ENCODE measurements around the gene CCDC106. TPM values are rescaled to one million over a fixed set of nuclear protein-coding genes. Genes with fewer than 3 reads are reported as not detected.

The CCDC106 gene
- total RNA-seq, 2 experiments from 2014 or later, result 29.0 to 30.1 TPM

GRCh38 chr19:55619286-55619685 is 28.7 kb upstream of the CCDC106 start:
- TF ChIP-seq EZH2phosphoT487 (IDR thresholded peaks at IDR 0.05; ENCODE audit: borderline replicate concordance, low read depth, low read length) (no peak), CTCF (conservative IDR thresholded peaks at IDR 0.05; ENCODE audit: low read length) (no peak)
- Histone ChIP-seq H3K4me2 (ENCODE audit: low read length) (no peak overlapping the region), H4K20me1 (ENCODE audit: insufficient read depth, low read length) (no peaks in the 10 kb centered on the region), H3K9me2 (ENCODE audit: insufficient read depth, low read length) (no peaks in the 10 kb centered on the region), H3K27ac (ENCODE audit: low read depth, low read length, poor library complexity, severe bottlenecking) (no peak overlapping the region), H3K4me1 (ENCODE audit: insufficient read depth, low read length, poor library complexity, severe bottlenecking) (peaks cover 5% of the 10 kb centered on the region), H3K4me3 (ENCODE audit: low read depth, low read length, poor library complexity, severe bottlenecking) (no peak overlapping the region), H3K9me3 (ENCODE audit: low read length) (no peaks in the 10 kb centered on the region), H3K36me3 (ENCODE audit: insufficient read depth, low read length) (peaks cover 40% of the 10 kb centered on the region), H2AFZ (ENCODE audit: low read length) (no peak overlapping the region), H3K79me2 (ENCODE audit: insufficient read depth, low read depth, low read length) (no peaks in the 10 kb centered on the region)
- ChIA-PET CTCF (ENCODE audit: unreplicated experiment) (no interaction called here), POLR2A (no interaction called here)
- DNase-seq (ENCODE audit: low spot score), result no peak
- BruUV-seq (replicated peaks), result no TSS peak
- intact Hi-C loops (cut with micrococcal nuclease; ENCODE audit: unreplicated experiment), result no loop called here

GRCh38 chr19:55620410-55621204 is 27.4 kb upstream of the CCDC106 start:
- Histone ChIP-seq H3K79me2 (ENCODE audit: insufficient read depth, low read depth, low read length) (no peaks in the 10 kb centered on the region), H3K4me2 (ENCODE audit: low read length) (no peak overlapping the region), H3K4me1 (ENCODE audit: insufficient read depth, low read length, poor library complexity, severe bottlenecking) (peaks cover 11% of the 10 kb centered on the region), H3K9me3 (ENCODE audit: low read length) (no peaks in the 10 kb centered on the region), H4K20me1 (ENCODE audit: insufficient read depth, low read length) (no peaks in the 10 kb centered on the region), H3K4me3 (ENCODE audit: low read depth, low read length, poor library complexity, severe bottlenecking) (no peak overlapping the region), H3K36me3 (ENCODE audit: insufficient read depth, low read length) (peaks cover 32% of the 10 kb centered on the region), H3K9me2 (ENCODE audit: insufficient read depth, low read length) (no peaks in the 10 kb centered on the region), H2AFZ (ENCODE audit: low read length) (no peak overlapping the region), H3K27ac (ENCODE audit: low read depth, low read length, poor library complexity, severe bottlenecking) (no peak overlapping the region)
- CTCF ChIA-PET (ENCODE audit: unreplicated experiment), result no interaction called here
- POLR2A ChIA-PET, result no interaction called here
- no TSS peak for BruUV-seq (replicated peaks)
- intact Hi-C loops (cut with micrococcal nuclease; ENCODE audit: unreplicated experiment), result no loop called here
- TF ChIP-seq EZH2phosphoT487 (IDR thresholded peaks at IDR 0.05; ENCODE audit: borderline replicate concordance, low read depth, low read length) (no peak), CTCF (conservative IDR thresholded peaks at IDR 0.05; ENCODE audit: low read length) (no peak)
- no peak for DNase-seq (ENCODE audit: low spot score)

GRCh38 chr19:55621205-55621672 is 26.8 kb upstream of the CCDC106 start:
- TF ChIP-seq EZH2phosphoT487 (IDR thresholded peaks at IDR 0.05; ENCODE audit: borderline replicate concordance, low read depth, low read length), result no peak
- TF ChIP-seq CTCF (conservative IDR thresholded peaks at IDR 0.05; ENCODE audit: low read length), result no peak
- no peak overlapping the region for H3K27ac ChIP-seq (ENCODE audit: low read depth, low read length, poor library complexity, severe bottlenecking)
- intact Hi-C loops (cut with micrococcal nuclease; ENCODE audit: unreplicated experiment), result no loop called here
- DNase-seq (ENCODE audit: low spot score), result no peak
- peaks cover 11% of the 10 kb centered on the region for H3K4me1 ChIP-seq (ENCODE audit: insufficient read depth, low read length, poor library complexity, severe bottlenecking)
- no peak overlapping the region for H2AFZ ChIP-seq (ENCODE audit: low read length)
- no peaks in the 10 kb centered on the region for H3K9me2 ChIP-seq (ENCODE audit: insufficient read depth, low read length)
- no peaks in the 10 kb centered on the region for H4K20me1 ChIP-seq (ENCODE audit: insufficient read depth, low read length)
- ChIA-PET POLR2A (no interaction called here), CTCF (ENCODE audit: unreplicated experiment) (no interaction called here)
- no peak overlapping the region for H3K4me2 ChIP-seq (ENCODE audit: low read length)
- no peak overlapping the region for H3K4me3 ChIP-seq (ENCODE audit: low read depth, low read length, poor library complexity, severe bottlenecking)
- no TSS peak for BruUV-seq (replicated peaks)
- H3K79me2 ChIP-seq (ENCODE audit: insufficient read depth, low read depth, low read length), result no peaks in the 10 kb centered on the region
- peaks cover 25% of the 10 kb centered on the region for H3K36me3 ChIP-seq (ENCODE audit: insufficient read depth, low read length)
- no peaks in the 10 kb centered on the region for H3K9me3 ChIP-seq (ENCODE audit: low read length)

All from OCI-LY7 (cell line).